Activated CD4-positive, alpha-beta T cell treated with anti-CD3 and anti-CD28 coated beads, Interleukin-2, amount 50 U/mL, for 4 hours (primary cell): ENCODE measurements around the gene CLSTN2.

Source experiments
- DNase-seq, 2 experiments: peaks; one replicate each; pipeline ENCODE4 v3.0.0-alpha.2; 2020

The CLSTN2 gene

GRCh38 chr3:140055092-140055791, 120.3 kb downstream of the CLSTN2 start:
- no peak for DNase-seq

GRCh38 chr3:140056047-140056446, 121.1 kb downstream of the CLSTN2 start:
- DNase-seq: no peak

- no peak for DNase-seq
Observed at GRCh38 chr3:140061211-140061610, 126.2 kb downstream of the CLSTN2 start.

GRCh38 chr3:140062461-140062860, 127.5 kb downstream of the CLSTN2 start:
- no peak for DNase-seq

- no peak for DNase-seq
Observed at GRCh38 chr3:140067487-140067886, 132.5 kb downstream of the CLSTN2 start.

- no peak for DNase-seq
Observed at GRCh38 chr3:140068494-140069017, 133.6 kb downstream of the CLSTN2 start.

- DNase-seq: no peak
Observed at GRCh38 chr3:140073278-140074045, 138.5 kb downstream of the CLSTN2 start.

GRCh38 chr3:140076552-140076951, 141.6 kb downstream of the CLSTN2 start:
- DNase-seq: no peak

- no peak for DNase-seq
Observed at GRCh38 chr3:140077406-140077805, 142.4 kb downstream of the CLSTN2 start.

GRCh38 chr3:140078343-140078742, 143.4 kb downstream of the CLSTN2 start:
- DNase-seq: no peak

- no peak for DNase-seq
Observed at GRCh38 chr3:140078940-140079339, 144.0 kb downstream of the CLSTN2 start.

- DNase-seq: no peak
Observed at GRCh38 chr3:140081887-140082286, 146.9 kb downstream of the CLSTN2 start.

- DNase-seq: no peak
Observed at GRCh38 chr3:140085001-140085400, 150.0 kb downstream of the CLSTN2 start.

- no peak for DNase-seq
Observed at GRCh38 chr3:140086642-140087041, 151.7 kb downstream of the CLSTN2 start.

- DNase-seq: no peak
Observed at GRCh38 chr3:140088058-140088457, 153.1 kb downstream of the CLSTN2 start.

- no peak for DNase-seq
Observed at GRCh38 chr3:140088513-140088912, 153.5 kb downstream of the CLSTN2 start.

GRCh38 chr3:140089403-140090072, 154.6 kb downstream of the CLSTN2 start:
- DNase-seq: no peak

GRCh38 chr3:140091143-140091542, 156.2 kb downstream of the CLSTN2 start:
- no peak for DNase-seq

- DNase-seq: no peak
Observed at GRCh38 chr3:140092848-140093536, 158.0 kb downstream of the CLSTN2 start.

- no peak for DNase-seq
Observed at GRCh38 chr3:140093742-140094141, 158.8 kb downstream of the CLSTN2 start.

GRCh38 chr3:140094487-140094886, 159.5 kb downstream of the CLSTN2 start:
- DNase-seq: no peak

- no peak for DNase-seq
Observed at GRCh38 chr3:140096037-140096436, 161.1 kb downstream of the CLSTN2 start.
